NCI-H1694 treated with DMSO at 0.1 percent for 48 hours (cell line): ENCODE data around the gene SSRP1.

Experiments
- DNase-seq: peaks from one replicate; lab custom pipeline; 2025; lab: John Stamatoyannopoulos, UW

The SSRP1 gene

GRCh38 chr11:57359896-57360690, 24.4 kb upstream of the SSRP1 start:
- no peak for DNase-seq

GRCh38 chr11:57359396-57359795, 23.7 kb upstream of the SSRP1 start:
- no peak for DNase-seq

GRCh38 chr11:57358991-57359390, 23.3 kb upstream of the SSRP1 start:
- DNase-seq: no peak

- DNase-seq: no peak
Measured at GRCh38 chr11:57358543-57358961, 22.9 kb upstream of the SSRP1 start.

GRCh38 chr11:57357856-57358255, 22.2 kb upstream of the SSRP1 start:
- DNase-seq: no peak

- DNase-seq: no peak
Measured at GRCh38 chr11:57357310-57357709, 21.6 kb upstream of the SSRP1 start.

GRCh38 chr11:57356268-57356667, 20.6 kb upstream of the SSRP1 start:
- no peak for DNase-seq

- DNase-seq: no peak
Measured at GRCh38 chr11:57354699-57355098, 19.0 kb upstream of the SSRP1 start.

- DNase-seq: no peak
Measured at GRCh38 chr11:57353852-57354251, 18.2 kb upstream of the SSRP1 start.

- DNase-seq: no peak
Measured at GRCh38 chr11:57353446-57353845, 17.8 kb upstream of the SSRP1 start.

- DNase-seq: no peak
Measured at GRCh38 chr11:57353036-57353435, 17.3 kb upstream of the SSRP1 start.

- no peak for DNase-seq
Measured at GRCh38 chr11:57349491-57350274, 14.0 kb upstream of the SSRP1 start.

- no peak for DNase-seq
Measured at GRCh38 chr11:57348636-57349313, 13.1 kb upstream of the SSRP1 start.

- no peak for DNase-seq
Measured at GRCh38 chr11:57348052-57348451, 12.4 kb upstream of the SSRP1 start.

GRCh38 chr11:57347336-57347735, 11.6 kb upstream of the SSRP1 start:
- DNase-seq: no peak

- DNase-seq: peak; percentile 64
Measured at GRCh38 chr11:57345555-57346211, 10.0 kb upstream of the SSRP1 start.

- DNase-seq: no peak
Measured at GRCh38 chr11:57344826-57345225, 9.1 kb upstream of the SSRP1 start.

GRCh38 chr11:57343825-57344224, 8.1 kb upstream of the SSRP1 start:
- no peak for DNase-seq

- DNase-seq: no peak
Measured at GRCh38 chr11:57342702-57343101, 7.0 kb upstream of the SSRP1 start.

- DNase-seq: no peak
Measured at GRCh38 chr11:57341250-57341808, 5.6 kb upstream of the SSRP1 start.

- no peak for DNase-seq
Measured at GRCh38 chr11:57340039-57340615, 4.4 kb upstream of the SSRP1 start.

GRCh38 chr11:57339328-57339727, 3.6 kb upstream of the SSRP1 start:
- no peak for DNase-seq
